AG04450 (cell line): Measurements from ENCODE around the gene TMEM221. TPM values are rescaled to one million over a fixed set of nuclear protein-coding genes. Genes with fewer than 3 reads are reported as not detected.

Source experiments
- CTCF ChIA-PET: fragments of 300-600, 350-600 bp; formaldehyde crosslinking; extraction: SDS; loops from one replicate; lab custom pipeline; 2022; ENCODE audit warnings: antibody characterized with exemption, inconsistent platforms; lab: Charles Lee
- POLR2A ChIA-PET: fragments of 350-600 bp; formaldehyde crosslinking; extraction: SDS; loops from one replicate; lab custom pipeline; 2021; ENCODE audit warnings: antibody characterized with exemption, inconsistent platforms; lab: Yijun Ruan, JAX
- DNase-seq: peaks from one replicate; pipeline ENCODE4 v3.0.0-alpha.2; 2011; ENCODE audit warnings: low read depth, low spot score
- H3K27ac ChIP-seq: one replicate; pipeline ENCODE4 v1.5.1; 2012; ENCODE audit warnings: low read depth, low read length, control low read depth
- H3K27me3 ChIP-seq: one replicate; pipeline ENCODE4 v1.6.0; 2012; ENCODE audit warnings: low read length; ENCODE audit not compliant: control insufficient read depth, insufficient read depth
- H3K4me3 ChIP-seq: 2 replicates; pipeline ENCODE4 v1.5.1; 2011; ENCODE audit warnings: mild to moderate bottlenecking, low read depth, low read length, control low read depth
- H3K9me3 ChIP-seq: 2 replicates; pipeline ENCODE4 v1.5.1; 2012; ENCODE audit warnings: low read length; ENCODE audit not compliant: control insufficient read depth, insufficient read depth
- CTCF ChIP-seq: IDR thresholded peaks from 2 replicates; pipeline ENCODE4 v1.5.1; 2011; ENCODE audit warnings: low read depth, low read length, control low read depth, inconsistent platforms
- polyA plus RNA-seq: library from polyadenylated mRNA; depleted of rRNA; stranded (reverse); fragments of >200 nt; gene quantifications from 2 replicates; pipeline ENCODE4 v1.2.3, GENCODE V29; 2011

TMEM221 gene
- polyA plus RNA-seq, 1 experiment = 0.05 TPM

DNA sequence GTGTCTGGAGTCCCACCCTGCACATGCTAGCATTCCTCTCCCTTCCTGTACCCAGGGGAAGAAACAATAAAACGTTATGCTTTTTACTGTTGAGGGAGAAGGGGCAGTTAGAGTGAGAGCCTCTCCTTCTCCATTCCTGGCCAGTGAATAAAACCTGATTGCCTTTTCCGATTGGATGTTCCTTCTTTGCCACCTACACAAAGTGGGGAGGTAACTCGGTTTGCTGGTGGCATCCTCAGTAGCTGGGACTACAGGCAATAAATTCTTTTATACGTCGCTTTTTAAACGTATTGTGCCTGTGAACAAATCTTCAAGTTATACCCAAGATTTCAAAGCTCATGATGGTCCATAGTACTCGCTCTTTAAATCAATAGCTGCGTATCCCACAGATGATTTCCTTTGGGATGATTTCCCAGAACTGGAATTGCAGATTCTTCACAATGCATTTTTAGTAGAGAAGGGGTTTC is 29.3 kb downstream of the TMEM221 start:
- H3K9me3 ChIP-seq = no peaks in the 10 kb centered on the region; the same call in 1 of the 2 replicates
- no peak for DNase-seq
- H3K4me3 ChIP-seq = peak overlapping the region; percentile 58
- TF ChIP-seq CTCF = no peak
- ChIA-PET POLR2A (interaction anchor here (0.5 to 1.2 kb wide), 9 partner anchors 10 to 1774 kb away, joined by 3 to 9 read pairs (median 4); partner anchors contain the start of gene DDA1), CTCF (interaction anchor here (0.6 to 1.1 kb wide), 6 partner anchors 22 to 441 kb away, joined by 3 to 7 read pairs (median 4); partner anchors contain the start of gene RPL18A)
- H3K27me3 ChIP-seq = peaks cover 4% of the 10 kb centered on the region
- peak overlapping the region; percentile 78 for H3K27ac ChIP-seq

GRCh38 chr19:17418710-17419109 is 29.8 kb downstream of the TMEM221 start:
- no peak for TF ChIP-seq CTCF
- peaks cover 6% of the 10 kb centered on the region for H3K27me3 ChIP-seq
- no peak overlapping the region for H3K4me3 ChIP-seq
- no peak overlapping the region for H3K27ac ChIP-seq
- no peak for DNase-seq
- CTCF ChIA-PET = interaction anchor here (1.1 kb wide), 2 partner anchors 27 to 33 kb away, joined by 3 to 5 read pairs; no protein-coding TSS in a partner anchor
- no peaks in the 10 kb centered on the region; the same call in 1 of the 2 replicates for H3K9me3 ChIP-seq
- POLR2A ChIA-PET = interaction anchor here (1.1 kb wide), 1 partner anchor 10 kb away, joined by 7 read pairs; no protein-coding TSS in a partner anchor

GRCh38 chr19:17415121-17415520 is 33.3 kb downstream of the TMEM221 start:
- no peak overlapping the region for H3K27ac ChIP-seq
- H3K27me3 ChIP-seq = peaks cover 9% of the 10 kb centered on the region
- ChIA-PET CTCF (no interaction called here), POLR2A (no interaction called here)
- no peak for TF ChIP-seq CTCF
- H3K4me3 ChIP-seq = no peak overlapping the region
- H3K9me3 ChIP-seq = no peaks in the 10 kb centered on the region; the same call in 1 of the 2 replicates
- DNase-seq = no peak

GRCh38 chr19:17414097-17414496 is 34.4 kb downstream of the TMEM221 start:
- TF ChIP-seq CTCF = no peak
- DNase-seq = no peak
- Histone ChIP-seq H3K27ac (no peak overlapping the region), H3K4me3 (no peak overlapping the region), H3K27me3 (peaks cover 9% of the 10 kb centered on the region), H3K9me3 (no peaks in the 10 kb centered on the region)
- ChIA-PET CTCF (interaction anchor here (1.4 kb wide), 1 partner anchor 109 kb away, joined by 4 read pairs; the partner anchor contains the start of gene MRPL34), POLR2A (no interaction called here)

DNA sequence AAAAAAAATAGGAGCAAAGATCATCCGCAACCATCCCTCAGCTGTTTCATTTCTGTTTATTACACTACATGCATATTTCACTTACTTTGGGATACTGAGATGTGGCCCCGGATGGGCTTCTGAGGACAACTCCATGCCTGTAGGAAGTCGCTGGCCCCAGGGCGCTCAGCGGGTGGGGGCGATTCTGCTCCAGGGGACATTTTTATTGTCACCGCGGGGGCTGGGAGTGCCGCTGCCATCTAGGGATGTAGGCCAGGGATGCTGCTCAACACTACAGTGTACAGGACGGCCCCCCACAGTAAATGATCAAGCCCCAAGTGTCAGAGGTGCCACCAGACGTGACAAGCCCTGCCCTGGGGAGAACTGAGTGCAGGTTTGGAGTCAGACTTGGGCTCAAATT is 36.7 kb downstream of the TMEM221 start:
- POLR2A ChIA-PET = interaction anchor here (0.6 kb wide), 1 partner anchor 15 kb away, joined by 3 read pairs; no protein-coding TSS in a partner anchor
- CTCF ChIA-PET = interaction anchor here (1.7 to 2.8 kb wide), 2 partner anchors 26 to 55 kb away, joined by 3 to 10 read pairs; no protein-coding TSS in a partner anchor

More for the DNA sequence above, 36.7 kb downstream of the TMEM221 start:
- no peak for DNase-seq
- H3K27ac ChIP-seq = no peak overlapping the region
- TF ChIP-seq CTCF = no peak
- H3K4me3 ChIP-seq = no peak overlapping the region
- H3K9me3 ChIP-seq = no peaks in the 10 kb centered on the region
- peaks cover 9% of the 10 kb centered on the region for H3K27me3 ChIP-seq
